Left forelimb (tissue), 1 donor: Measurements from ENCODE around the gene THAP5.

Source experiments
- DNase-seq: peaks from one replicate; pipeline ENCODE4 v3.0.0-alpha.2; 2018; ENCODE audit warnings: low spot score

THAP5 gene

DNA sequence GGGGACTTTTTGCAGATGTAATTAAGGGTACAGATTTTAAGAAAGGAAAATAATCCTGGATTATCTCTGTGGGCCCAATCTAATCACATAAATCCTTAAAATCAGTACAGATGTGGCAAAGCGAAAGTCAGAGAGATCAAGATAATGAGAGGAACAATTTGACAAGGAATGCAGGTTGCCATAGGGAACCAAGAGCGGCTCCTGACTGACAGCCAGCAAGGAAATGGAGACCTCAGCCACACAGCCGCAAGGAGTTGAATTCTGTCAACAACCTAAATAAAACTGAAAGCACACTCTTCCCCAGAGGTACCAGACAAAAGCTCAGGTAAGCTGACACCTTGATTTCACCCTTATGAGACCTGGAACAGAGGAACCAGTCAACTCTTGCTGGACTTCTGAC, 40.2 kb downstream of the THAP5 start:
- no peak for DNase-seq

DNA sequence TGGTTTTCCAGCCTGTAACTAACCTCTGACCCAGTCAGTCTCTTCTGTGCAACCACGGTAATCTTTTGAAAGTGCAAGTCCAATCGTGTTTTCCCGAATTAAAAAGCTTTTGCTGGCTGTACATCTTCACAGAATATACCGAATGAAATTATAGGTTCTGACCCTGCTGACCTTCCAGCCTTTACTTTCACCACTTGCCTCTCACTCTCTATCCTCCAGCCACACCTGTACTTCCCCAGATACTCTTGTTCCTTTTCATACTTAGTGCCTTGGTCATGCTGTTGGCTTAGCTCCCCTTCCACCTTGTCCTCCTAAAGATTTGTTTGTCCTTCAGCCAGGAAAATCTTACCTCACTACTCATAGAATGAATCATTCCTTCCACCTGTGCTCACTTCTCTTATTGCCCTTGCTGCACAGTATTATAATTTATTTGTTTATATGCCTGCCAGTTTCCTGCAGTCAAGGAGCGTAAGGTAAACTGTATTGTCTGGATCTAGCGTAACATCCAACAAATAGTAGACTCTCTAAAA, 41.3 kb downstream of the THAP5 start:
- no peak for DNase-seq

DNA sequence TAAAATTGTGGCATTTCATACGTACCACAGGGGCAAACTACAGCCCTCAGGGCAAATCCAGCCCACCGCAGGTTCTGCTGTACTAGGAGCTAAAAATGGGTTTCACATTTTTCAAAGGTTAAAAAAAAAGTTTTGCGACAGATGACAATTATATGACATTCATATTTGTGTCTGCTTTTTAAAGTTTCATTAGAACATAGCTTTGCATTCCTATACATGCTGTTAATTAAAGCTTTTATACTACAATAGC, 42.8 kb downstream of the THAP5 start:
- DNase-seq = no peak

DNA sequence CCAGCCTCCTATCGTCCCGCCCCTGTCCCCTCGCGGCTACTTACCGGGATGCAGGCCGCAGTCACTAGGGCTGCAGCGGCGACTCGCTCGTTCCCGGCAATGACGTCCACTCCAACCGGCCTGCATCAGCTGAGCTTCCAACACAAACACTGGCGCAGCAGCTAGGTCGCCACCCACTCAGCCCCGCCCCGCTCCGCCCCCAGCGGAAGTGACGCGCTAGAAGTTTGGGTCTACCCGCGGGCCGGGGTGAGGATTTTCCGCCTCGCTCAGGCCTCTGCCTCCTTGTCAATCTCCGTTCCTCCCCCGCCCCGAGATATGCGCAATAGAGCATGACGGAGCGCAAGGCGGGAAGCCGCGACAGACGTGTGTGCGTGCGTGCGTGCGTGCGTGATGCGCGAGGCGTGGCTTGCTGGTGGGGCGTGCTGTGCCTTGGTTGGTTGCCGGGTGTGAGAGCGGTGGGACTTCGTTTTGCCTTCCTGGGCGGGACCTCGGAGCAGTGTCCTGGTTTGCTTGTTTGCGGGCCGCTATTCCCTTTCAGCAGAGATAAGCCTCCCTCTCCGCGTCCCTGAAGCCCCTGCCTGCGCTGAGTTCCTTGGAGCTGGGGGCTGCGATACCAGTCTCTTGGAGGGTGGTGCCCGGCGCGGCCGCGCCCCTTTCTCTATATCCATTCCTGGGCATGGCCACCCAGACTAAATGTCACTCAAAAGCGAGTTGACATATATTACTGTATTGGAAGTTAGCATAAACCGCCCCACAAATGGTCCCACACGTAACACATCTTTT, 43.3 kb downstream of the THAP5 start, which contains the start of gene PNPLA8:
TSS of gene PNPLA8 (minus strand) at position 151 of the 783 bp plus-strand sequence. CDS start 10,644 bp downstream, outside the sequence.
- DNase-seq = peak; percentile 100

DNA sequence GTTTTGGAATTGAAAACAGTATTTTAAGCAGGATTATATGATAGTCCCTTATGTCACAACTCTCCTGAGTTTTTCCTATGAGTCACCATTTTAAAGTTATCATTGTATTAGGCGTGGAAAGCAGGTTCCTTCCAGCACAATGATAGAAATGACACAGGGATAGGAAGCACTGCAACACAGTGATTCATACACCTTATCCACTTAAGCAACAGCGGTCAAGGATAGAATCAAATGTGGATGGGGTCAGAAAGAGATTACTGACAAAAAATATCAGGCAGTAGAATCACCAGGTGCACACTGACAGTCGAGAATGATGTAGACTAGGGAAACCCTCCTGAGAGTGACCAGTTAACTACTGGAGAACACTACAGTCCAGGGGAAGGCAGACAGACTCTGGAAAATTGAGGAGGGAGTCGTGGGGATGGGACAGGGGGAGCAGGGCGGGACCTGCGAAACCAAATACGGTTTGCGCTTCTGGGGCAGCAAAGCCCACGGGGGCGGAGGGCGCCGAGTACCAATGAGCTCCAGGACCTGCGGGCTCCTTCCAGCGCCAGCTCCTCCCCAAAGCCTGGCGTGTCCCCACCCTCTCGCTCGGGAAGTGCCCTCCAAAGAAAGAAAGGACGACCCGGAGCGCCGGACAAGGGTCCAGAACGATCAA, 44.0 kb downstream of the THAP5 start:
- no peak for DNase-seq

DNA sequence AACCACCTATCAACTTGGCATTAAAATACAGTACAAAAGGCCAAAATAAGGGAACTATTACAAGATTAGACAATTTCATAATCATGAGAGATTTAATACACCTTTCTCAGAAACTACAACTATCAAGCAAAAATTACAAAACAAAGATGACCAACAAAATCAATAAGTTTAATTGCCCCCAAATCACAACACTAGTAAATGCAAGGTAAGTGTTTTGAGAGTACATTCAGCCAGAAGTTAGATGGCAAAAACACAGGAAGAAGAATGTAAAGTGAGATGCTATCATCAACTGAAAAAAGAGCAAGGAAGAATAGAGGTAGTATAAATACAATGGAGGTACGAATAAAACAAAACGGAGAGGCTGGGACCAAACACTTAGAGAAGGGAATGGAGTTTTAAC, 46.7 kb downstream of the THAP5 start:
- DNase-seq = no peak

DNA sequence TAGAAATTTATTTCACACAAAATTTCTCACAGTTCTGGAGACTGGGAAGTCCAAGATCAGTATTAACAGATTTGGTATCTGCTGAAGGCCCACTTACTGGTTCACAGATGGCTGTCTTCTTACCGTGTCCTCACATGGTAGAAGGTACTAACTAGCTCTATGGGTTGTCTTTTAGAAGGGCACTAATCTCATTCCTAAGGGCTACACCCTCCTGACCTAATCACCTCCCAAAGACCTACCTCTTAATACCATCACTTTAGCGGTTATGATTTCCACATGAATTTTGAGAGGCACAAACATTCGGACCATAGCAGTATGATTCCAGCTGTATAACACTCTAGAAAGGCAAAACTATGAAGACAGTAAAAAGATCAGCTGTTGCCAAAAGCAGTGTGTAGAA, 51.6 kb downstream of the THAP5 start:
- DNase-seq = no peak

DNA sequence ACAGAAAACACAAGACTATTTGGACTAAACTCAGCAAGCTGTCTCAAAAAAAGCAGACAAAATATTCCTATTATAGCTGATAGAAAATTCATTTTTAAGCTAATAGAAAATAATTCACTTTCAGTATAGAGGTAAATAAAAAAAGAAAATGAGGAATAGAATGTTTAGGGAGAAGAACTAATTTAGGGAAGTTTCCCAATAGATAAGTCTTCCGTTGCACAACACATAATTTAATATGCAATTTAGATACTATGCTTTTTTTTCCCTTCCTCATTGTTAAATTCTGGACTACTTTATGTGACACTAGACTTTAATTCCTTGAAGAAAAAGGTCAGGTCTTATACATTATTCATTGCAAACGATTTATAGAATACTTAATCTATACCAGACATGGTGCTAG, 53.9 kb downstream of the THAP5 start:
- no peak for DNase-seq

DNA sequence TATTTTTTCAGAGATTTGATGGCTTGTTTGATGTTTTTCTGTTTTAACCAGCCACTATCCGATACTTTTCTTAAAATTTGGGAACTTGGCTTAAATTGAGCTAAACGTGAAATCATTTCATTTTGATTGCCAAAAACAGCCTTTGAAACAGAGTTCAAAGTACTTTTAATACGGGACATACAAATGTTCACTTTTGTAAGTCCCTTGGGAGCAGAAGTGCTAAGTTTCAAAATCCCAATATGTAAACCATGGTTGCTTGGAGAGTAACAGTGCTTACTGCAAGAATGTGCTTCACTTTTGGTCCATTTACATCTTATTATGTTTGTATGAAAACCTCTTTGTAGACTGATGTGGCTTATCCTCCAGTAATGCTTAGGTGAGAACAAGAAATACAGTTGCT, 54.5 kb downstream of the THAP5 start:
- DNase-seq = no peak
